A549 (cell line): ENCODE results near the gene PCSK5. TPM values are rescaled to one million over a fixed set of nuclear protein-coding genes. Genes with fewer than 3 reads are reported as not detected.

Experiments
- ATAC-seq, 2 experiments: fragments of 200-7000 bp in 1 of 2; fragments of >200 bp in 1 of 2; cut with Nextera tagmentation in 1 of 2; cut with Tn5 transposase in 1 of 2; 3 replicates each; pipeline versions ENCODE4 v1.8.0 to v1.9.1; 2018 to 2020; ENCODE audit warnings: mild to moderate bottlenecking in 1 of 2, moderate library complexity in 1 of 2
- CTCF ChIA-PET: fragments of 300-600 bp; sonication (Branson Sonifier 250); formaldehyde crosslinking; extraction: SDS; loops from one replicate; lab custom pipeline; 2021; ENCODE audit warnings: antibody characterized with exemption, inconsistent platforms; lab: Yijun Ruan, JAX
- POLR2A ChIA-PET: fragments of 350-600 bp; formaldehyde crosslinking; extraction: SDS; loops from one replicate; lab custom pipeline; 2021; ENCODE audit warnings: antibody characterized with exemption, inconsistent platforms; lab: Yijun Ruan, JAX
- DNase-seq, 2 experiments: peaks; one replicate each; pipeline versions ENCODE4 v3.0.0 to v3.0.0-alpha.2; 2011 to 2016; ENCODE audit warnings: low read depth in 1 of 2, low spot score in 1 of 2
- FAIRE-seq: peaks from 2 replicates; lab custom pipeline; 2011; peaks lifted over from hg19 to GRCh38; lab: Jason Lieb, UNC
- H3K27ac ChIP-seq, 2 experiments: fragments of >200 bp; sonication (Bioruptor Twin); formaldehyde crosslinking; 3 replicates each; pipeline ENCODE4 v1.5.1; 2016 to 2017
- H3K4me1 ChIP-seq: fragments of >200 bp; sonication (Bioruptor Twin); formaldehyde crosslinking; 3 replicates; pipeline ENCODE4 v1.6.1; 2016
- H3K4me2 ChIP-seq: fragments of >200 bp; sonication (Bioruptor Twin); formaldehyde crosslinking; 3 replicates; pipeline ENCODE4 v1.6.1; 2016
- H3K4me3 ChIP-seq: fragments of >200 bp; sonication (Bioruptor Twin); formaldehyde crosslinking; 3 replicates; pipeline ENCODE4 v1.5.1; 2016
- H3K9me3 ChIP-seq: fragments of >200 bp; sonication (Bioruptor Twin); formaldehyde crosslinking; 3 replicates; pipeline ENCODE4 v1.6.1; 2016
- CHD2 ChIP-seq: fragments of 150-350 bp; IDR thresholded peaks from 2 replicates; pipeline ENCODE4 v1.6.1; 2014; ENCODE audit warnings: low read length; ENCODE audit not compliant: partially characterized antibody
- CTCF ChIP-seq: fragments of >200 bp; sonication (Bioruptor Twin); formaldehyde crosslinking; IDR thresholded peaks from 3 replicates; pipeline ENCODE4 v1.5.1; 2016
- E2F6 ChIP-seq: IDR thresholded peaks from 2 replicates; pipeline ENCODE4 v1.6.1; 2012; ENCODE audit warnings: low read depth, borderline replicate concordance
- FOSB ChIP-seq: fragments of 250-450 bp; sonication (Bioruptor Pico); IDR thresholded peaks from 2 replicates; pipeline ENCODE4 v1.5.0; 2020; ENCODE audit warnings: mild to moderate bottlenecking, moderate library complexity
- FOSL2 ChIP-seq, 2 experiments: fragments of 450-650 bp in 1 of 2; fragments of >200 bp in 1 of 2; sonication (Bioruptor Twin) in 1 of 2; formaldehyde crosslinking; IDR thresholded peaks; 2 replicates each; pipeline versions ENCODE4 v1.5.0 to v1.6.1; 2016 to 2020; ENCODE audit warnings: mild to moderate bottlenecking in 1 of 2, moderate library complexity in 1 of 2
- GATA3 ChIP-seq: IDR thresholded peaks from 2 replicates; pipeline ENCODE4 v1.6.1; 2012; ENCODE audit warnings: borderline replicate concordance
- HDAC2 ChIP-seq: fragments of 200-600 bp; sonication (generic); IDR thresholded peaks from 2 replicates; pipeline ENCODE4 v1.6.1; 2016
- HEYL ChIP-seq: fragments of 250-450 bp; sonication (Bioruptor Pico); IDR thresholded peaks from 2 replicates; pipeline ENCODE4 v1.8.0; 2021; ENCODE audit warnings: mild to moderate bottlenecking, moderate library complexity
- JUN ChIP-seq, 2 experiments: fragments of >200 bp; sonication (Bioruptor Twin); formaldehyde crosslinking; IDR thresholded peaks; 2 replicates in 1 of 2; 3 replicates in 1 of 2; pipeline ENCODE4 v1.6.1; 2016 to 2017
- KDM1A ChIP-seq: fragments of 200-600 bp; sonication (generic); IDR thresholded peaks from 2 replicates; pipeline ENCODE4 v1.6.1; 2016; ENCODE audit warnings: low read depth, mild to moderate bottlenecking
- MAFK ChIP-seq: fragments of 450-650 bp; IDR thresholded peaks from 2 replicates; pipeline ENCODE4 v1.6.1; 2014; ENCODE audit not compliant: partially characterized antibody
- MYC ChIP-seq: IDR thresholded peaks from 2 replicates; pipeline ENCODE4 v1.6.1; 2012; ENCODE audit warnings: mild to moderate bottlenecking, inconsistent platforms, low read length, improper control_type of control experiment, borderline replicate concordance
- NFE2L2 ChIP-seq: fragments of 150-350 bp; conservative IDR thresholded peaks from 2 replicates; pipeline ENCODE4 v1.6.1; 2014; ENCODE audit warnings: low read length
- NPAS2 ChIP-seq: fragments of 250-450 bp; sonication (Bioruptor Pico); IDR thresholded peaks from 2 replicates; pipeline ENCODE4 v1.8.0; 2022; ENCODE audit warnings: mild to moderate bottlenecking, moderate library complexity, borderline replicate concordance
- NR3C1 ChIP-seq: fragments of >200 bp; sonication (Bioruptor Twin); formaldehyde crosslinking; IDR thresholded peaks from 3 replicates; pipeline ENCODE4 v1.6.1; 2017
- POLR2AphosphoS2 ChIP-seq: conservative IDR thresholded peaks from 2 replicates; pipeline ENCODE4 v1.6.1; 2012; ENCODE audit warnings: low read length, improper control_type of control experiment, inconsistent platforms
- SMC3 ChIP-seq: fragments of >200 bp; sonication (Bioruptor Twin); formaldehyde crosslinking; IDR thresholded peaks from 3 replicates; pipeline ENCODE4 v1.6.1; 2018; ENCODE audit warnings: inconsistent platforms
- SREBF2 ChIP-seq: fragments of 450-650 bp; IDR thresholded peaks from 2 replicates; pipeline ENCODE4 v1.6.1; 2014; ENCODE audit warnings: mild to moderate bottlenecking, moderate library complexity
- USF2 ChIP-seq: fragments of 450-650 bp; IDR thresholded peaks from 2 replicates; pipeline ENCODE4 v1.6.1; 2014; ENCODE audit warnings: antibody characterized with exemption
- ZFP36 ChIP-seq: fragments of 450-650 bp; IDR thresholded peaks from 2 replicates; pipeline ENCODE4 v1.6.1; 2014; ENCODE audit warnings: borderline replicate concordance; ENCODE audit not compliant: partially characterized antibody
- ZSCAN20 ChIP-seq: fragments of 250-450 bp; sonication (Bioruptor Pico); IDR thresholded peaks from 2 replicates; pipeline ENCODE4 v1.8.0; 2022; ENCODE audit warnings: mild to moderate bottlenecking, moderate library complexity
- WGBS: methylation state at CpG from one replicate; pipeline ENCODE4 v1.1.6; 2017; ENCODE audit errors: missing lambda C conversion rate; 5-methylcytosine and 5-hydroxymethylcytosine counted together
- polyA plus RNA-seq, 4 experiments: library from polyadenylated mRNA; depleted of rRNA in 3 of 4; stranded (reverse); fragments of >200 nt; fragmentation: RNase III in 1 of 4; extraction: RNeasy Plus Mini Kit Qiagen cat#74134 plus additional on column Dnase treatment in 1 of 4; gene quantifications; 2 replicates in 3 of 4; 3 replicates in 1 of 4; pipeline ENCODE4 v1.2.3, GENCODE V29; 2011 to 2017
- TF ChIP-seq, protein P1 (sequence below): fragments of >200 bp; sonication (Bioruptor Twin); formaldehyde crosslinking; IDR thresholded peaks from 3 replicates; pipeline ENCODE4 v1.6.1; 2016

The PCSK5 gene
- polyA plus RNA-seq, 2 of the 4 experiments (the other 2 are of a cell fraction), result 1.3 to 6.7 TPM

- Histone ChIP-seq H3K4me1 (peaks cover 17% of the 10 kb centered on the region; the same call in 2 of the 3 replicates), H3K4me3 (no peak overlapping the region), H3K9me3 (no peaks in the 10 kb centered on the region), H3K4me2 (peak overlapping the region; percentile 18; the same call in 1 of the 3 replicates), H3K27ac (peak overlapping the region in 1 of 2 experiments; percentile 36; a peak in 1 of 6 replicates)
- DNase-seq (peak in 1 of 2 experiments; percentile 47), ATAC-seq (peak in 1 of 2 experiments; percentile 60; a peak in 3 of 6 replicates), FAIRE-seq (no peak)
- 29% methylated on average over 1 of the region's 1 CpG for WGBS
- TF ChIP-seq E2F6 (no peak), ZFP36 (no peak), FOSL2 (IDR thresholded peaks at IDR 0.05) (no peak), FOSL2 (CRISPR knock-in tag; IDR thresholded peaks at IDR 0.05) (no peak), NPAS2 (no peak), SMC3 (no peak)
- TF ChIP-seq, protein P1, sequence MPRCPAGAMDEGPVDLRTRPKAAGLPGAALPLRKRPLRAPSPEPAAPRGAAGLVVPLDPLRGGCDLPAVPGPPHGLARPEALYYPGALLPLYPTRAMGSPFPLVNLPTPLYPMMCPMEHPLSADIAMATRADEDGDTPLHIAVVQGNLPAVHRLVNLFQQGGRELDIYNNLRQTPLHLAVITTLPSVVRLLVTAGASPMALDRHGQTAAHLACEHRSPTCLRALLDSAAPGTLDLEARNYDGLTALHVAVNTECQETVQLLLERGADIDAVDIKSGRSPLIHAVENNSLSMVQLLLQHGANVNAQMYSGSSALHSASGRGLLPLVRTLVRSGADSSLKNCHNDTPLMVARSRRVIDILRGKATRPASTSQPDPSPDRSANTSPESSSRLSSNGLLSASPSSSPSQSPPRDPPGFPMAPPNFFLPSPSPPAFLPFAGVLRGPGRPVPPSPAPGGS, result no peak
- CTCF ChIA-PET, result no interaction called here
- POLR2A ChIA-PET, result no interaction called here
These were observed 17.4 kb downstream of the PCSK5 start for GRCh38 chr9:75907923-75908322.

GRCh38 chr9:75909776-75910175 lies 19.3 kb downstream of the PCSK5 start:
- DNase-seq, result peak in 1 of 2 experiments; percentile 21
- ChIA-PET POLR2A (interaction anchor here (0.9 kb wide), 1 partner anchor 20 kb away, joined by 3 read pairs; no protein-coding TSS in a partner anchor), CTCF (interaction anchor here (0.6 to 1.0 kb wide), 3 partner anchors 19 to 393 kb away, joined by 3 read pairs; no protein-coding TSS in a partner anchor)
- Histone ChIP-seq H3K4me1 (peaks cover 18% of the 10 kb centered on the region; the same call in 2 of the 3 replicates), H3K4me2 (no peak overlapping the region), H3K9me3 (no peaks in the 10 kb centered on the region), H3K4me3 (no peak overlapping the region), H3K27ac (no peak overlapping the region)
- TF ChIP-seq JUN (IDR thresholded peaks at IDR 0.05) (no peak), KDM1A (no peak)
- no peak for ATAC-seq
- no peak for FAIRE-seq
- WGBS, result 46% methylated on average over 5 of the region's 5 CpGs

DNA sequence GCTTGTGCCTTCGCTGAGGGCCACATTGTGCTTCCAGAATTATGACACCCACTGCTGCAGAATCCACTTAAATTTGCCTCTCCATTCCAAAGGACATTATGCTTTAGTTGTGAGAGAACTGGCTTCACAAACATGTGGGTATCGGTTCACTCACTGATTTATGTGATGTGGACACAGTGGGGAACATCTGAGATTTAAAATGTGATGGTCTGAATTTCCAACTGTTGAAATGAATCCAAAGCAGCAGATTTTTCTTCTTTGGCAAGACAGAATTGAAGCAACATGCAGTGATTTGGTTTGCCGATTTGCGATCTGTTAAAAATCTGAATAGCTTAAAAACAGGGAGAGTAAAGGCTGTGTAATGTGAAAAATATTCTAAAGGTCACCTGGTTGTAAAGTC lies 20.3 kb downstream of the PCSK5 start:
- WGBS, result 64% methylated on average over 4 of the region's 4 CpGs
- no peak overlapping the region for H3K27ac ChIP-seq
- POLR2A ChIA-PET, result no interaction called here
- H3K4me1 ChIP-seq, result peaks cover 18% of the 10 kb centered on the region; the same call in 1 of the 3 replicates
- TF ChIP-seq HDAC2, result no peak
- TF ChIP-seq SREBF2, result no peak
- no peak for TF ChIP-seq HEYL (CRISPR knock-in tag)
- no peak for TF ChIP-seq NR3C1
- TF ChIP-seq GATA3, result no peak
- TF ChIP-seq CTCF, result no peak
- no peak for TF ChIP-seq FOSB
- TF ChIP-seq USF2, result no peak
- no peak for TF ChIP-seq E2F6
- TF ChIP-seq POLR2AphosphoS2, result no peak
- no peak for TF ChIP-seq NFE2L2
- TF ChIP-seq CHD2, result no peak
- no peak for TF ChIP-seq MAFK
- no peak for TF ChIP-seq ZSCAN20 (CRISPR knock-in tag)
- TF ChIP-seq MYC, result no peak
- TF ChIP-seq, all 56 proteins: peak for 0
- FAIRE-seq (no peak), ATAC-seq (no peak), DNase-seq (no peak)
- CTCF ChIA-PET, result interaction anchor here (1.0 kb wide), 1 partner anchor 392 kb away, joined by 3 read pairs; no protein-coding TSS in a partner anchor
- Histone ChIP-seq H3K4me2 (no peak overlapping the region), H3K9me3 (no peaks in the 10 kb centered on the region), H3K4me3 (no peak overlapping the region)
